Neural cell (in vitro differentiated cells): Measurements from ENCODE around the gene RGS9. TPM values are rescaled to one million over a fixed set of nuclear protein-coding genes. Genes with fewer than 3 reads are reported as not detected.

ENCODE experiments used
- H2AFZ ChIP-seq: fragments of 200-600, 300-800 bp; sonication (generic), shearing (Covaris generic); 2 replicates; pipeline ENCODE4 v1.6.0; 2014; ENCODE audit warnings: low read depth, mild to moderate bottlenecking, antibody characterized with exemption, low read length, moderate library complexity
- H3F3A ChIP-seq: fragments of 200-600 bp; shearing (Covaris generic); 2 replicates; pipeline ENCODE4 v1.6.1; 2016; ENCODE audit warnings: mild to moderate bottlenecking, moderate library complexity, mixed read lengths, antibody characterized with exemption, low read length; ENCODE audit not compliant: insufficient read depth, poor library complexity, severe bottlenecking
- H3K27ac ChIP-seq: fragments of 200-600, 300-800 bp; sonication (generic), shearing (Covaris generic); 2 replicates; pipeline ENCODE4 v1.5.1; 2014; ENCODE audit warnings: mild to moderate bottlenecking, low read length, moderate library complexity
- H3K27me3 ChIP-seq: fragments of 300-800, 200-600 bp; sonication (generic), shearing (Covaris generic); 2 replicates; pipeline ENCODE4 v1.6.0; 2014; ENCODE audit warnings: mild to moderate bottlenecking, low read depth, low read length, moderate library complexity; ENCODE audit not compliant: insufficient read depth
- H3K36me3 ChIP-seq: fragments of 300-800, 200-600 bp; sonication (generic), shearing (Covaris generic); 2 replicates; pipeline ENCODE4 v1.5.1; 2014; ENCODE audit warnings: mild to moderate bottlenecking, antibody characterized with exemption, low read length, moderate library complexity; ENCODE audit not compliant: insufficient read depth
- H3K4me2 ChIP-seq: fragments of 300-800, 200-600 bp; sonication (generic), shearing (Covaris generic); 2 replicates; pipeline ENCODE4 v1.6.0; 2014; ENCODE audit warnings: mild to moderate bottlenecking, low read length
- H3K4me3 ChIP-seq: fragments of 300-800, 200-600 bp; sonication (generic), shearing (Covaris generic); 2 replicates; pipeline ENCODE4 v1.5.1; 2014; ENCODE audit warnings: mild to moderate bottlenecking, low read length, moderate library complexity
- H3K79me2 ChIP-seq: fragments of 200-600 bp; shearing (Covaris generic); replicated peaks from 2 replicates; pipeline ENCODE4 v1.6.0; 2014; ENCODE audit warnings: mild to moderate bottlenecking, low read length, moderate library complexity; ENCODE audit not compliant: insufficient read depth
- H3K9ac ChIP-seq: fragments of 300-800, 200-600 bp; sonication (generic), shearing (Covaris generic); 2 replicates; pipeline ENCODE4 v1.6.1; 2016; ENCODE audit warnings: mild to moderate bottlenecking, low read length, mixed read lengths
- H3K9me2 ChIP-seq: fragments of 200-600 bp; shearing (Covaris generic); 2 replicates; pipeline ENCODE4 v1.6.1; 2016; ENCODE audit warnings: mild to moderate bottlenecking, low read length, mixed read lengths; ENCODE audit not compliant: insufficient read depth
- H3K9me3 ChIP-seq: fragments of 200-600, 300-800 bp; sonication (generic), shearing (Covaris generic); 2 replicates; pipeline ENCODE4 v1.6.1; 2016; ENCODE audit warnings: mild to moderate bottlenecking, mixed run types, low read length, moderate library complexity, mixed read lengths
- H4K20me1 ChIP-seq: fragments of 200-600 bp; shearing (Covaris generic); 2 replicates; pipeline ENCODE4 v1.6.1; 2016; ENCODE audit warnings: mild to moderate bottlenecking, mixed run types; ENCODE audit not compliant: insufficient read depth
- CTCF ChIP-seq: fragments of 450-650 bp; IDR thresholded peaks from 2 replicates; pipeline ENCODE4 v1.5.1; 2014; ENCODE audit warnings: antibody characterized with exemption, mild to moderate bottlenecking, moderate library complexity; ENCODE audit not compliant: poor library complexity, severe bottlenecking
- EP300 ChIP-seq: fragments of 450-650 bp; conservative IDR thresholded peaks from 2 replicates; pipeline ENCODE4 v1.6.1; 2014; ENCODE audit warnings: antibody characterized with exemption, mild to moderate bottlenecking, moderate library complexity; ENCODE audit not compliant: poor library complexity, severe bottlenecking
- EZH2 ChIP-seq: fragments of 200-600, 300-800 bp; shearing (Covaris generic), sonication (generic); IDR thresholded peaks from 2 replicates; pipeline ENCODE4 v1.6.1; 2014; ENCODE audit warnings: antibody characterized with exemption, low read length, borderline replicate concordance, mild to moderate bottlenecking; ENCODE audit not compliant: insufficient read depth, poor library complexity, severe bottlenecking
- MXI1 ChIP-seq: fragments of 450-650 bp; conservative IDR thresholded peaks from 2 replicates; pipeline ENCODE4 v1.6.1; 2014; ENCODE audit warnings: antibody characterized with exemption, mild to moderate bottlenecking; ENCODE audit not compliant: poor library complexity, severe bottlenecking
- POLR2AphosphoS5 ChIP-seq: IDR thresholded peaks from 2 replicates; pipeline ENCODE4 v1.6.1; 2012
- RAD21 ChIP-seq: fragments of 450-650 bp; conservative IDR thresholded peaks from 2 replicates; pipeline ENCODE4 v1.6.1; 2014; ENCODE audit warnings: antibody characterized with exemption, mild to moderate bottlenecking, moderate library complexity
- REST ChIP-seq: IDR thresholded peaks from 2 replicates; pipeline ENCODE4 v1.6.1; 2012; ENCODE audit warnings: borderline replicate concordance
- SMC3 ChIP-seq: fragments of 450-650 bp; conservative IDR thresholded peaks from 2 replicates; pipeline ENCODE4 v1.6.1; 2014; ENCODE audit warnings: antibody characterized with exemption, mild to moderate bottlenecking, moderate library complexity; ENCODE audit not compliant: poor library complexity
- TAF1 ChIP-seq: IDR thresholded peaks from 2 replicates; pipeline ENCODE4 v1.6.1; 2012; ENCODE audit warnings: low read depth
- polyA plus RNA-seq: library from polyadenylated mRNA; depleted of rRNA; stranded (reverse); fragments of >200 nt; gene quantifications from 2 replicates; pipeline ENCODE4 v1.2.3, GENCODE V29; 2014

RGS9 gene
- polyA plus RNA-seq, 1 donor from 2014 or later: 6.8 TPM

- Histone ChIP-seq H3K9ac (no peak overlapping the region), H3K36me3 (no peaks in the 10 kb centered on the region), H3F3A (no peaks in the 10 kb centered on the region), H3K27ac (no peak overlapping the region), H3K79me2 (no peaks in the 10 kb centered on the region), H4K20me1 (no peaks in the 10 kb centered on the region), H3K27me3 (no peaks in the 10 kb centered on the region), H3K9me2 (no peaks in the 10 kb centered on the region), H3K9me3 (no peaks in the 10 kb centered on the region), H3K4me3 (no peak overlapping the region), H3K4me2 (no peak overlapping the region), H2AFZ (no peak overlapping the region)
- no peak for TF ChIP-seq EP300
- no peak for TF ChIP-seq SMC3
- no peak for TF ChIP-seq MXI1
- no peak for TF ChIP-seq EZH2
These were observed 5.2 kb upstream of the RGS9 start for GRCh38 chr17:65131946-65132345.

GRCh38 chr17:65134035-65134434 is 3.1 kb upstream of the RGS9 start:
- Histone ChIP-seq H3K79me2 (no peaks in the 10 kb centered on the region), H3K4me2 (no peak overlapping the region), H4K20me1 (no peaks in the 10 kb centered on the region), H3F3A (no peaks in the 10 kb centered on the region), H3K36me3 (no peaks in the 10 kb centered on the region), H2AFZ (no peak overlapping the region), H3K27ac (no peak overlapping the region), H3K9me2 (no peaks in the 10 kb centered on the region), H3K9me3 (no peaks in the 10 kb centered on the region), H3K27me3 (no peaks in the 10 kb centered on the region), H3K4me3 (no peak overlapping the region), H3K9ac (no peak overlapping the region)
- TF ChIP-seq MXI1 (no peak), SMC3 (no peak)

- Histone ChIP-seq H3F3A (no peaks in the 10 kb centered on the region), H3K79me2 (no peaks in the 10 kb centered on the region), H2AFZ (no peak overlapping the region), H4K20me1 (no peaks in the 10 kb centered on the region), H3K9me2 (no peaks in the 10 kb centered on the region), H3K27ac (no peak overlapping the region), H3K9me3 (no peaks in the 10 kb centered on the region), H3K4me2 (no peak overlapping the region), H3K36me3 (no peaks in the 10 kb centered on the region), H3K4me3 (no peak overlapping the region), H3K27me3 (no peaks in the 10 kb centered on the region), H3K9ac (no peak overlapping the region)
- TF ChIP-seq SMC3 (no peak), CTCF (no peak), RAD21 (no peak), EP300 (no peak), EZH2 (no peak), MXI1 (no peak), TAF1 (no peak), REST (no peak), POLR2AphosphoS5 (no peak)
These were observed 2.1 kb downstream of the RGS9 start for GRCh38 chr17:65139101-65139764.
